Nephron progenitor cell (in vitro differentiated cells): Measurements from ENCODE around the gene GPATCH4.
A peak's percentile ranks its signal among the peaks of the same experiment; 100 is the strongest.

Source experiments
- DNase-seq: peaks from one replicate; pipeline ENCODE4 v3.0.0; 2021
- H3K27ac Mint-ChIP-seq: 2 replicates; pipeline ENCODE4 v1.8.0; 2021; ENCODE audit warnings: mild to moderate bottlenecking, moderate library complexity, mixed read lengths
- H3K27me3 Mint-ChIP-seq: 2 replicates; pipeline ENCODE4 v1.8.0; 2021; ENCODE audit warnings: mild to moderate bottlenecking, low read depth, mixed read lengths; ENCODE audit not compliant: poor library complexity
- H3K36me3 Mint-ChIP-seq: 2 replicates; pipeline ENCODE4 v1.8.0; 2021; ENCODE audit warnings: low read depth, mixed read lengths
- H3K4me1 Mint-ChIP-seq: 2 replicates; pipeline ENCODE4 v1.8.0; 2021; ENCODE audit warnings: mixed read lengths
- H3K4me3 Mint-ChIP-seq: 2 replicates; pipeline ENCODE4 v1.8.0; 2021; ENCODE audit warnings: mild to moderate bottlenecking, moderate library complexity, mixed read lengths
- H3K9me3 Mint-ChIP-seq: 2 replicates; pipeline ENCODE4 v1.8.0; 2021; ENCODE audit warnings: mild to moderate bottlenecking, moderate library complexity, mixed read lengths
- TF ChIP-seq, protein P1 (sequence below): fragments of 200-600 bp; sonication (generic); IDR thresholded peaks from 2 replicates; pipeline ENCODE4 v1.5.0; 2021; ENCODE audit warnings: antibody characterized with exemption

Gene GPATCH4

GRCh38 chr1:156581661-156582387 lies 19.5 kb downstream of the GPATCH4 start:
- Mint-ChIP-seq H3K4me3 (no peak overlapping the region), H3K9me3 (no peaks in the 10 kb centered on the region), H3K27ac (peak overlapping the region; percentile 72), H3K36me3 (no peaks in the 10 kb centered on the region), H3K27me3 (peaks cover 8% of the 10 kb centered on the region), H3K4me1 (peaks cover 80% of the 10 kb centered on the region)
- DNase-seq = no peak
- TF ChIP-seq, protein P1, sequence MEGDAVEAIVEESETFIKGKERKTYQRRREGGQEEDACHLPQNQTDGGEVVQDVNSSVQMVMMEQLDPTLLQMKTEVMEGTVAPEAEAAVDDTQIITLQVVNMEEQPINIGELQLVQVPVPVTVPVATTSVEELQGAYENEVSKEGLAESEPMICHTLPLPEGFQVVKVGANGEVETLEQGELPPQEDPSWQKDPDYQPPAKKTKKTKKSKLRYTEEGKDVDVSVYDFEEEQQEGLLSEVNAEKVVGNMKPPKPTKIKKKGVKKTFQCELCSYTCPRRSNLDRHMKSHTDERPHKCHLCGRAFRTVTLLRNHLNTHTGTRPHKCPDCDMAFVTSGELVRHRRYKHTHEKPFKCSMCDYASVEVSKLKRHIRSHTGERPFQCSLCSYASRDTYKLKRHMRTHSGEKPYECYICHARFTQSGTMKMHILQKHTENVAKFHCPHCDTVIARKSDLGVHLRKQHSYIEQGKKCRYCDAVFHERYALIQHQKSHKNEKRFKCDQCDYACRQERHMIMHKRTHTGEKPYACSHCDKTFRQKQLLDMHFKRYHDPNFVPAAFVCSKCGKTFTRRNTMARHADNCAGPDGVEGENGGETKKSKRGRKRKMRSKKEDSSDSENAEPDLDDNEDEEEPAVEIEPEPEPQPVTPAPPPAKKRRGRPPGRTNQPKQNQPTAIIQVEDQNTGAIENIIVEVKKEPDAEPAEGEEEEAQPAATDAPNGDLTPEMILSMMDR = no peak

- TF ChIP-seq, protein P1 = no peak
- no peaks in the 10 kb centered on the region for H3K9me3 Mint-ChIP-seq
- H3K27me3 Mint-ChIP-seq = peaks cover 3% of the 10 kb centered on the region
- DNase-seq = no peak
- H3K4me1 Mint-ChIP-seq = peaks cover 81% of the 10 kb centered on the region
- H3K36me3 Mint-ChIP-seq = no peaks in the 10 kb centered on the region
- peak within 1 kb of the TSS; percentile 11 for H3K4me3 Mint-ChIP-seq
- peak within 1 kb of the TSS; percentile 83 for H3K27ac Mint-ChIP-seq
These were observed 21.8 kb downstream of the GPATCH4 start, which contains the start of gene TTC24 for GRCh38 chr1:156579472-156579871. TTC24 (plus strand) TSS chr1:156579723; CDS start chr1:156581365, 1,642 bp downstream.

DNA sequence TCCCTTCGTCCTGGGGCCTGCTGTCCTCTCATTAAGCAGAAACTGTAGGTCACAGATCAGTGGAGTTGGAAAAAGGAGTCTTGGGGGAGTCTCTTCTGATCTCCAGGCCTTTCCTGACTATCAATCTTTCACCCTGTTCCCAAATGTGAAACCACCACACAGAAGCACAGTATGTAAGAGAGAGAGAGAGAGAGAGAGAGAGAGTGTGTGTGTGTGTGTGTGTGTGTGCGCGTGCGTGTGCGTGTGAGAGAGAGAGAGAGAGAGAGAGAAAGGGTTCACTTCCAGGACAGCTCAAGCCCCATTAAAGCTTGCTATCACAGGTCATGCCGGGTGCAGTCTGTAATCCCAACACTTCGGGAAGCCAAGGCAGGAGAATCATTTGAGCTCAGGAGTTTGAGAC lies 23.2 kb downstream of the GPATCH4 start:
- Mint-ChIP-seq H3K36me3 (no peaks in the 10 kb centered on the region), H3K27ac (peak overlapping the region; percentile 95), H3K4me3 (peak overlapping the region; percentile 52), H3K4me1 (peaks cover 77% of the 10 kb centered on the region), H3K9me3 (no peaks in the 10 kb centered on the region), H3K27me3 (peaks cover 14% of the 10 kb centered on the region)
- TF ChIP-seq, protein P1 = no peak
- no peak for DNase-seq

DNA sequence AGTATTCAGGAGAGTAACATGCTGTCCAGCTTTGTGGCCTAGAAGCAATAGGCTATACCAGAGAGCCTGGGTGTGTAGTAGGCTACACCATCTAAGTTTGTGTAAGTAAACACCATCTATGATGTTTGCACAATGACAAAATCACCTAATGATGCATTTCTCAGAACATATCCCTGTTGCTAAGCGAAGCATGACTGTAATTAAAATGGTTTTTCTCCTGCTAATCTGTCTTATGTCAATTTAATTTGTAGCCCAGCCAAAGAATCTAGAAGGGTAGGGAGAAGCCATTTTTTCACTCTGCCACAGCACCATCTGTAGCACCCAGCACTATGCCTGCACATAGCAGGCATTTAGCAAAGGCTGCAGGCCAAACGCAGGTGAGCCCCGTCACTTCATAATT lies 23.7 kb downstream of the GPATCH4 start:
- peaks cover 17% of the 10 kb centered on the region for H3K27me3 Mint-ChIP-seq
- peak overlapping the region; percentile 95 for H3K27ac Mint-ChIP-seq
- no peaks in the 10 kb centered on the region for H3K36me3 Mint-ChIP-seq
- peaks cover 77% of the 10 kb centered on the region for H3K4me1 Mint-ChIP-seq
- no peak for DNase-seq
- no peaks in the 10 kb centered on the region for H3K9me3 Mint-ChIP-seq
- TF ChIP-seq, protein P1 = no peak
- no peak overlapping the region for H3K4me3 Mint-ChIP-seq

DNA sequence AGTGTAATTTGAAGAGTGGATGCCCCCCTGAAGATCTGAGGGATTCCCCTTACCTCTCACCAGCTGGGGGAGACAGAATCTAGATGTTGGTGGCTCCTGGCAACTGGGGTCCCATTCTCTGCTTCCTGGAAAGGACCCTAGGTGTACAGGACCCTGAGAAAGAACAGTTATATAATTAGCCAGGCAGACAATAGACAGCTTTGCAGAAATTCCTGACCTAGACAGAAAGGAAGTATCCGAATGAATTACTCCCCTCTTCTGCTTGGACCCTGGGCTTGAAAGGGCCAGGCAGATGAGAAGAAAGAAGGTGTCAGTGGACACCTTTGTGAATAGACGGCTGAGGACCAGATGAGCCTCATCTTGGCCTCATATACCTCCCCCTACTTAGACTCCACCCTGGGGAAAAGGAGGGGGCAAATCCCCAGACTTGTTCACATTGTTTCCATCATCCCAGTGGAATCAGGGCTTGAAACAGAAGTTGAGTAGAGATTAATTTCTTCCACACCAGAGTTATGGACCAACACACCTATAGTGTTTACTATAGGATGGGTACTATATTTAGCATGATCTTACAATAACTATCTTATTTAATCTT lies 27.1 kb downstream of the GPATCH4 start:
- TF ChIP-seq, protein P1 = no peak
- H3K27me3 Mint-ChIP-seq = peaks cover 15% of the 10 kb centered on the region

DNA sequence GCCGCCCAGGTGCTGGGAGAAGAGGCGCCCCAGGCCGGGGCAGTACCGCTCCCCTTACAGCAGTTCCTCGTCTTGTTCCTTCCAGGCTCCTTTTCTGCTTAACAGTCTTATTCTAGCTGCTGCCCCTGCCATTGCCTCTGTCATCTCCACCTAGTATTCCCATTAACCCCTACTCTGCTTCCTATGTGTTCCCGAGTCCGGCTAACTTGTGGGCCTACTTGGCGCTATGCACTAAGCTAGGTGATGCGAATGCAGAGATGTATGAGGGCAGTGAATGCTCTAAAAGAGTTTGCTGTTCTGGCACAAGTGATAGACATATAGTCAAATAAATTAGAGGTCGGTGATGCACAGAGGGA lies 28.6 kb downstream of the GPATCH4 start:
- peaks cover 18% of the 10 kb centered on the region for H3K36me3 Mint-ChIP-seq
- peaks cover 59% of the 10 kb centered on the region for H3K4me1 Mint-ChIP-seq
- H3K4me3 Mint-ChIP-seq = peak overlapping the region; percentile 99
- H3K27ac Mint-ChIP-seq = no peak overlapping the region
- DNase-seq = no peak
- TF ChIP-seq, protein P1 = no peak
- H3K27me3 Mint-ChIP-seq = peaks cover 15% of the 10 kb centered on the region
- no peaks in the 10 kb centered on the region for H3K9me3 Mint-ChIP-seq

More for the DNA sequence above, 27.1 kb downstream of the GPATCH4 start:
- Mint-ChIP-seq H3K36me3 (peaks cover 7% of the 10 kb centered on the region), H3K4me1 (peaks cover 70% of the 10 kb centered on the region), H3K9me3 (no peaks in the 10 kb centered on the region), H3K4me3 (no peak overlapping the region), H3K27ac (no peak overlapping the region)
- DNase-seq = no peak
